ENCODE data around the gene MFSD2A. TPM values are rescaled to one million over a fixed set of nuclear protein-coding genes. Genes with fewer than 3 reads are reported as not detected.

Gene MFSD2A
- total RNA-seq, 1 experiment from 2014 or later = 8.0 TPM

DNA sequence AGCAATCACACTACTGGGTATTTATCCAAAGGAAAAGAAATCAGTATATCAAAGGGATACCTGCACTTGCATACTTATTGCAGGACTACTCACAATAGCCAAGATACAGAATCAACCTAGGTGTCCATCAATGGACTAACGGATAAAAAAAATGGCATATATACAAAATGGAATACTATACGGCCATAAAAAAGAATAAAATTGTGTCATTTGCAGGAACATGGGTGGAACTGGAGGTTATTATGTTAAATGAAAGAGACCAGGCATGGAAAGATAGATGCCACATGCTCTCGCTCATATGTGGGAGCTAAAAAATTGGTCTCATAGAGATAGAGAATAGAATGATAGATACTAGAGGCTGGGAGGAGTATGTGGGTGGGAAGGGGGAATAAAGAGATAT is 56.3 kb downstream of the MFSD2A start:
- ChIA-PET POLR2A (no interaction called here), RAD21 (ENCODE audit: low non-redundant PET in 1 of 2, low total read pairs in 2 of 2, uncharacterized antibody in 2 of 2, unreplicated experiment in 2 of 2) (no interaction called here), CTCF (no interaction called here)
- no peak overlapping the region for H3K4me3 ChIP-seq (replicated peaks in 1 of 2; ENCODE audit: low read depth in 1 of 2, low read length in 2 of 2)
- DNase-seq (ENCODE audit: low read depth, low spot score) (no peak), ATAC-seq (no peak)
- no peaks in the 10 kb centered on the region for H3K9me3 ChIP-seq (ENCODE audit: control insufficient read depth in 1 of 2, insufficient read depth in 1 of 2, low read depth in 1 of 2, low read length in 2 of 2)
- no peak overlapping the region for H3K9ac ChIP-seq (ENCODE audit: low read length)
- no TSS peak for BruUV-seq (replicated peaks)
- no peaks in the 10 kb centered on the region for H4K20me1 ChIP-seq (ENCODE audit: insufficient read depth)
- peaks cover 0 to 6% of the 10 kb centered on the region in 2 experiments; a peak in 1 of 4 replicates for H3K4me1 ChIP-seq (ENCODE audit: control insufficient read depth in 1 of 2, insufficient read depth in 2 of 2, low read length in 2 of 2)
- no peak overlapping the region for H3K27ac ChIP-seq (ENCODE audit: low read depth, low read length)
- TF ChIP-seq EGR1 (IDR thresholded peaks at IDR 0.05; ENCODE audit: low read depth) (no peak), SRF (IDR thresholded peaks at IDR 0.05; ENCODE audit: low read depth) (no peak), FOSL1 (IDR thresholded peaks at IDR 0.05; ENCODE audit: low read depth) (no peak), EZH2phosphoT487 (IDR thresholded peaks at IDR 0.05; ENCODE audit: borderline replicate concordance) (no peak)
- TF ChIP-seq, protein P1, sequence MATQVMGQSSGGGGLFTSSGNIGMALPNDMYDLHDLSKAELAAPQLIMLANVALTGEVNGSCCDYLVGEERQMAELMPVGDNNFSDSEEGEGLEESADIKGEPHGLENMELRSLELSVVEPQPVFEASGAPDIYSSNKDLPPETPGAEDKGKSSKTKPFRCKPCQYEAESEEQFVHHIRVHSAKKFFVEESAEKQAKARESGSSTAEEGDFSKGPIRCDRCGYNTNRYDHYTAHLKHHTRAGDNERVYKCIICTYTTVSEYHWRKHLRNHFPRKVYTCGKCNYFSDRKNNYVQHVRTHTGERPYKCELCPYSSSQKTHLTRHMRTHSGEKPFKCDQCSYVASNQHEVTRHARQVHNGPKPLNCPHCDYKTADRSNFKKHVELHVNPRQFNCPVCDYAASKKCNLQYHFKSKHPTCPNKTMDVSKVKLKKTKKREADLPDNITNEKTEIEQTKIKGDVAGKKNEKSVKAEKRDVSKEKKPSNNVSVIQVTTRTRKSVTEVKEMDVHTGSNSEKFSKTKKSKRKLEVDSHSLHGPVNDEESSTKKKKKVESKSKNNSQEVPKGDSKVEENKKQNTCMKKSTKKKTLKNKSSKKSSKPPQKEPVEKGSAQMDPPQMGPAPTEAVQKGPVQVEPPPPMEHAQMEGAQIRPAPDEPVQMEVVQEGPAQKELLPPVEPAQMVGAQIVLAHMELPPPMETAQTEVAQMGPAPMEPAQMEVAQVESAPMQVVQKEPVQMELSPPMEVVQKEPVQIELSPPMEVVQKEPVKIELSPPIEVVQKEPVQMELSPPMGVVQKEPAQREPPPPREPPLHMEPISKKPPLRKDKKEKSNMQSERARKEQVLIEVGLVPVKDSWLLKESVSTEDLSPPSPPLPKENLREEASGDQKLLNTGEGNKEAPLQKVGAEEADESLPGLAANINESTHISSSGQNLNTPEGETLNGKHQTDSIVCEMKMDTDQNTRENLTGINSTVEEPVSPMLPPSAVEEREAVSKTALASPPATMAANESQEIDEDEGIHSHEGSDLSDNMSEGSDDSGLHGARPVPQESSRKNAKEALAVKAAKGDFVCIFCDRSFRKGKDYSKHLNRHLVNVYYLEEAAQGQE (IDR thresholded peaks at IDR 0.05; ENCODE audit: low read depth) = no peak
- H3K27me3 ChIP-seq (ENCODE audit: insufficient read depth, low read length) = no peaks in the 10 kb centered on the region
- no peaks in the 10 kb centered on the region for H3K36me3 ChIP-seq (ENCODE audit: control insufficient read depth in 1 of 2, insufficient read depth in 2 of 2, low read length in 2 of 2)
- intact Hi-C loops (cut with micrococcal nuclease) = no loop called here
- H3K4me2 ChIP-seq (ENCODE audit: low read length) = no peak overlapping the region
- H3K79me2 ChIP-seq (ENCODE audit: insufficient read depth, low read length) = no peaks in the 10 kb centered on the region
- H3K9me2 ChIP-seq (ENCODE audit: insufficient read depth) = no peaks in the 10 kb centered on the region
- no peak overlapping the region for H2AFZ ChIP-seq (ENCODE audit: low read depth, low read length, poor library complexity, severe bottlenecking)

DNA sequence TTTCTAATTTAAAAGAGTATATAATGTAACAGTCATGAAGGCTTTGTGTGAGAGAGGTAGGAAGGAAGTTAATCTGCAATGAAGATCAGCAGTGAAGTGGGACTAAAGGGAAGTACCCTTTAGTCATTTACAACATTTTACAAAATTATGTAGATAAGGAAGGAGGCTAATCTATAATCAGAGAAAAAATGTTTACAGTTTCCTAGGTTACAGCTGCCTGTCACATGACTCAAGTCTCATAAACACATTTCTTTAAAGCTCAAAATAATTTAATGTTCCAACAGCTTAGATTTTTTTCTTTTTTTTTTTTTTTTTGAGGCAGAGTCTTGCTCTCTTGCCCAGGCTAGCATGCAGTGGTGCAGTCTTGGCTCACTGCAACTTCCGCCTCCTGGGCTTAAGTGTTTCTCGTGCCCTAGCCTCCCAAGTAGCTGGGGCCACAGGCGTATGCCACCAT is 59.3 kb downstream of the MFSD2A start:
- Histone ChIP-seq H3K9me3 (ENCODE audit: control insufficient read depth in 1 of 2, insufficient read depth in 1 of 2, low read depth in 1 of 2, low read length in 2 of 2) (no peaks in the 10 kb centered on the region), H3K79me2 (ENCODE audit: insufficient read depth, low read length) (no peaks in the 10 kb centered on the region), H3K4me1 (ENCODE audit: control insufficient read depth in 1 of 2, insufficient read depth in 2 of 2, low read length in 2 of 2) (peaks cover 0 to 6% of the 10 kb centered on the region in 2 experiments; a peak in 1 of 4 replicates), H3K4me3 (replicated peaks in 1 of 2; ENCODE audit: low read depth in 1 of 2, low read length in 2 of 2) (no peak overlapping the region), H3K9ac (ENCODE audit: low read length) (no peak overlapping the region), H3K9me2 (ENCODE audit: insufficient read depth) (no peaks in the 10 kb centered on the region), H3K4me2 (ENCODE audit: low read length) (no peak overlapping the region), H3K27ac (ENCODE audit: low read depth, low read length) (no peak overlapping the region), H3K27me3 (ENCODE audit: insufficient read depth, low read length) (no peaks in the 10 kb centered on the region), H3K36me3 (ENCODE audit: control insufficient read depth in 1 of 2, insufficient read depth in 2 of 2, low read length in 2 of 2) (no peaks in the 10 kb centered on the region), H4K20me1 (ENCODE audit: insufficient read depth) (no peaks in the 10 kb centered on the region), H2AFZ (ENCODE audit: low read depth, low read length, poor library complexity, severe bottlenecking) (no peak overlapping the region)
- ATAC-seq = no peak
- BruUV-seq (replicated peaks) = no TSS peak
- RAD21 ChIA-PET (ENCODE audit: low non-redundant PET in 1 of 2, low total read pairs in 2 of 2, uncharacterized antibody in 2 of 2, unreplicated experiment in 2 of 2) = no interaction called here
- DNase-seq (ENCODE audit: low read depth, low spot score) = no peak
- CTCF ChIA-PET = interaction anchor here (0.7 to 1.8 kb wide), 3 partner anchors 18 to 115 kb away, joined by 3 to 4 read pairs (median 3); no protein-coding TSS in a partner anchor
- POLR2A ChIA-PET = no interaction called here
- intact Hi-C loops (cut with micrococcal nuclease) = no loop called here
- TF ChIP-seq, protein P2, sequence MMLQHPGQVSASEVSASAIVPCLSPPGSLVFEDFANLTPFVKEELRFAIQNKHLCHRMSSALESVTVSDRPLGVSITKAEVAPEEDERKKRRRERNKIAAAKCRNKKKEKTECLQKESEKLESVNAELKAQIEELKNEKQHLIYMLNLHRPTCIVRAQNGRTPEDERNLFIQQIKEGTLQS (IDR thresholded peaks at IDR 0.05) = no peak
- TF ChIP-seq, protein P1 (IDR thresholded peaks at IDR 0.05; ENCODE audit: low read depth) = no peak
- TF ChIP-seq, protein P3, sequence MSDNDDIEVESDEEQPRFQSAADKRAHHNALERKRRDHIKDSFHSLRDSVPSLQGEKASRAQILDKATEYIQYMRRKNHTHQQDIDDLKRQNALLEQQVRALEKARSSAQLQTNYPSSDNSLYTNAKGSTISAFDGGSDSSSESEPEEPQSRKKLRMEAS (IDR thresholded peaks at IDR 0.05) = no peak
- no peak for TF ChIP-seq POLR2AphosphoS5 (IDR thresholded peaks at IDR 0.05; ENCODE audit: low read depth, low read length)
- no peak for TF ChIP-seq JUND (IDR thresholded peaks at IDR 0.05)
- TF ChIP-seq SRF (IDR thresholded peaks at IDR 0.05; ENCODE audit: low read depth) = no peak
- TF ChIP-seq YY1 (IDR thresholded peaks at IDR 0.05; ENCODE audit: extremely low read depth, insufficient replicate concordance, low read depth, low read length) = no peak
